Trophoblast cell (in vitro differentiated cells and primary cell): ENCODE data around the gene EDAR.

Experiments used
- DNase-seq, 2 donors: peaks; one replicate each; pipeline ENCODE4 v3.0.0-alpha.2; 2016
- H2AFZ ChIP-seq: 2 replicates; pipeline ENCODE4 v1.6.1; 2013; ENCODE audit warnings: low read length, moderate library complexity, mild to moderate bottlenecking; ENCODE audit not compliant: insufficient read depth, poor library complexity
- H2AK5ac ChIP-seq: 2 replicates; pipeline ENCODE4 v1.6.1; 2013; ENCODE audit warnings: mild to moderate bottlenecking, low read length
- H2BK120ac ChIP-seq: 2 replicates; pipeline ENCODE4 v1.6.1; 2013; ENCODE audit warnings: low read length, mild to moderate bottlenecking, moderate library complexity; ENCODE audit not compliant: insufficient read depth, poor library complexity
- H2BK12ac ChIP-seq: 2 replicates; pipeline ENCODE4 v1.6.1; 2013; ENCODE audit warnings: mild to moderate bottlenecking, low read length, moderate library complexity
- H2BK5ac ChIP-seq: 2 replicates; pipeline ENCODE4 v1.6.1; 2013; ENCODE audit warnings: low read length, low read depth, moderate library complexity, mild to moderate bottlenecking; ENCODE audit not compliant: poor library complexity
- H3K14ac ChIP-seq: 2 replicates; pipeline ENCODE4 v1.6.1; 2013; ENCODE audit warnings: mild to moderate bottlenecking, low read length
- H3K18ac ChIP-seq: 2 replicates; pipeline ENCODE4 v1.6.1; 2013; ENCODE audit warnings: mild to moderate bottlenecking, low read length
- H3K23ac ChIP-seq: 2 replicates; pipeline ENCODE4 v1.6.1; 2013; ENCODE audit warnings: low read length
- H3K27ac ChIP-seq: 2 replicates; pipeline ENCODE4 v1.5.1; 2013; ENCODE audit warnings: low read depth, mild to moderate bottlenecking, inconsistent platforms, low read length, moderate library complexity
- H3K27me3 ChIP-seq: 2 replicates; pipeline ENCODE4 v1.6.1; 2013; ENCODE audit warnings: inconsistent platforms, mild to moderate bottlenecking, low read length, moderate library complexity; ENCODE audit not compliant: insufficient read depth
- H3K36me3 ChIP-seq, 2 experiments: 1 replicate in 1 of 2; 2 replicates in 1 of 2; pipeline ENCODE4 v1.6.1; 2013; ENCODE audit warnings: low read length in 2 of 2, mild to moderate bottlenecking in 2 of 2, moderate library complexity in 1 of 2; ENCODE audit not compliant: insufficient read depth in 2 of 2, control insufficient read depth in 1 of 2
- H3K4ac ChIP-seq: 2 replicates; pipeline ENCODE4 v1.6.1; 2013; ENCODE audit warnings: low read depth, mild to moderate bottlenecking, low read length, moderate library complexity
- H3K4me1 ChIP-seq, 2 experiments: 1 replicate in 1 of 2; 2 replicates in 1 of 2; pipeline ENCODE4 v1.6.1; 2013; ENCODE audit warnings: low read length in 2 of 2, mild to moderate bottlenecking in 2 of 2, moderate library complexity in 1 of 2; ENCODE audit not compliant: insufficient read depth in 2 of 2, control insufficient read depth in 1 of 2
- H3K4me2 ChIP-seq: 2 replicates; pipeline ENCODE4 v1.6.1; 2013; ENCODE audit warnings: inconsistent platforms, mild to moderate bottlenecking, low read length, moderate library complexity
- H3K4me3 ChIP-seq: 2 replicates; pipeline ENCODE4 v1.5.1; 2013; ENCODE audit warnings: mild to moderate bottlenecking, low read depth, low read length, inconsistent platforms
- H3K79me1 ChIP-seq: one replicate; pipeline ENCODE4 v1.6.1; 2013; ENCODE audit warnings: low read length
- H3K79me2 ChIP-seq: 2 replicates; pipeline ENCODE4 v1.6.1; 2013; ENCODE audit warnings: low read length, mild to moderate bottlenecking; ENCODE audit not compliant: control insufficient read depth, insufficient read depth, poor library complexity
- H3K9ac ChIP-seq: 2 replicates; pipeline ENCODE4 v1.6.1; 2013; ENCODE audit warnings: mild to moderate bottlenecking, low read length
- H3K9me3 ChIP-seq: 2 replicates; pipeline ENCODE4 v1.6.1; 2013; ENCODE audit warnings: low read depth, mild to moderate bottlenecking, control low read depth, inconsistent platforms, low read length; ENCODE audit not compliant: insufficient read depth
- H4K12ac ChIP-seq: 2 replicates; pipeline ENCODE4 v1.6.1; 2013; ENCODE audit warnings: low read depth, mild to moderate bottlenecking, low read length, moderate library complexity
- H4K8ac ChIP-seq: 2 replicates; pipeline ENCODE4 v1.6.1; 2013; ENCODE audit warnings: low read depth, mild to moderate bottlenecking, low read length, moderate library complexity
- H4K91ac ChIP-seq: one replicate; pipeline ENCODE4 v1.6.1; 2013; ENCODE audit warnings: low read depth, mild to moderate bottlenecking, low read length, moderate library complexity
- WGBS: extraction: QIAGEN DNeasy Blood & Tissue Kit; methylation state at CpG from one replicate; pipeline ENCODE4 v1.1.7; 2013; ENCODE audit warnings: missing lambda C conversion rate; ENCODE audit not compliant: insufficient read length, insufficient coverage; ENCODE audit errors: extremely low coverage; 5-methylcytosine and 5-hydroxymethylcytosine counted together

Gene EDAR

GRCh38 chr2:108934151-108934550, 54.9 kb downstream of the EDAR start:
- H2AK5ac ChIP-seq: no peak overlapping the region
- H2BK12ac ChIP-seq: no peak overlapping the region
- no peak overlapping the region for H3K18ac ChIP-seq
- H3K4me3 ChIP-seq: no peak overlapping the region
- H3K14ac ChIP-seq: no peak overlapping the region
- no peak overlapping the region for H4K8ac ChIP-seq
- no peaks in the 10 kb centered on the region for H3K79me1 ChIP-seq
- DNase-seq: no peak
- no CpG with 5 or more reads among the region's 7 CpGs for WGBS
- H4K91ac ChIP-seq: no peak overlapping the region
- no peaks in the 10 kb centered on the region for H3K27me3 ChIP-seq
- no peak overlapping the region for H4K12ac ChIP-seq
- H3K4me2 ChIP-seq: no peak overlapping the region
- H3K4me1 ChIP-seq: no peaks in the 10 kb centered on the region
- H3K36me3 ChIP-seq: no peaks in the 10 kb centered on the region
- H2AFZ ChIP-seq: no peak overlapping the region
- no peaks in the 10 kb centered on the region for H3K9me3 ChIP-seq
- H3K4ac ChIP-seq: no peak overlapping the region
- no peak overlapping the region for H3K23ac ChIP-seq
- no peak overlapping the region for H2BK120ac ChIP-seq
- no peak overlapping the region for H2BK5ac ChIP-seq
- no peak overlapping the region for H3K9ac ChIP-seq
- no peak overlapping the region for H3K27ac ChIP-seq
- no peaks in the 10 kb centered on the region for H3K79me2 ChIP-seq

GRCh38 chr2:108933691-108934117, 55.3 kb downstream of the EDAR start:
- Histone ChIP-seq H3K4me2 (no peak overlapping the region), H3K36me3 (no peaks in the 10 kb centered on the region), H2BK5ac (no peak overlapping the region), H2AFZ (no peak overlapping the region), H3K18ac (no peak overlapping the region), H2AK5ac (no peak overlapping the region), H3K79me1 (no peaks in the 10 kb centered on the region), H2BK12ac (no peak overlapping the region), H3K4ac (no peak overlapping the region), H3K4me3 (no peak overlapping the region), H2BK120ac (no peak overlapping the region), H4K8ac (no peak overlapping the region), H3K14ac (no peak overlapping the region), H3K4me1 (no peaks in the 10 kb centered on the region), H3K9me3 (no peaks in the 10 kb centered on the region), H4K91ac (no peak overlapping the region), H3K23ac (no peak overlapping the region), H4K12ac (no peak overlapping the region), H3K9ac (no peak overlapping the region), H3K79me2 (no peaks in the 10 kb centered on the region), H3K27me3 (no peaks in the 10 kb centered on the region), H3K27ac (no peak overlapping the region)
- DNase-seq: no peak
- no CpG with 5 or more reads among the region's 11 CpGs for WGBS

GRCh38 chr2:108932736-108933332, 56.2 kb downstream of the EDAR start:
- no peak overlapping the region for H3K18ac ChIP-seq
- H3K36me3 ChIP-seq: no peaks in the 10 kb centered on the region

GRCh38 chr2:108931372-108931771, 57.6 kb downstream of the EDAR start:
- Histone ChIP-seq H2BK5ac (no peak overlapping the region), H4K91ac (no peak overlapping the region), H3K27ac (no peak overlapping the region), H3K4ac (no peak overlapping the region), H2BK12ac (no peak overlapping the region), H3K4me1 (no peaks in the 10 kb centered on the region), H3K79me2 (no peaks in the 10 kb centered on the region), H3K27me3 (no peaks in the 10 kb centered on the region), H3K18ac (no peak overlapping the region), H2AFZ (no peak overlapping the region), H3K36me3 (no peaks in the 10 kb centered on the region), H3K79me1 (no peaks in the 10 kb centered on the region), H4K8ac (no peak overlapping the region), H3K9me3 (peaks cover 2% of the 10 kb centered on the region), H2AK5ac (no peak overlapping the region), H3K23ac (no peak overlapping the region), H2BK120ac (no peak overlapping the region), H3K9ac (no peak overlapping the region), H4K12ac (no peak overlapping the region), H3K4me2 (no peak overlapping the region), H3K4me3 (no peak overlapping the region), H3K14ac (no peak overlapping the region)
- whole genome bisulfite sequencing: no CpG with 5 or more reads among the region's 1 CpG
- DNase-seq: no peak

More at GRCh38 chr2:108932736-108933332, 56.2 kb downstream of the EDAR start:
- Histone ChIP-seq H2BK120ac (no peak overlapping the region), H2AK5ac (no peak overlapping the region), H2AFZ (no peak overlapping the region), H3K4ac (no peak overlapping the region), H3K9me3 (peaks cover 2% of the 10 kb centered on the region), H3K79me2 (no peaks in the 10 kb centered on the region), H4K8ac (no peak overlapping the region), H4K91ac (no peak overlapping the region), H3K27ac (no peak overlapping the region), H4K12ac (no peak overlapping the region), H3K9ac (no peak overlapping the region), H3K4me3 (no peak overlapping the region), H3K14ac (no peak overlapping the region), H3K23ac (no peak overlapping the region), H3K79me1 (no peaks in the 10 kb centered on the region), H2BK5ac (no peak overlapping the region), H2BK12ac (no peak overlapping the region), H3K4me1 (no peaks in the 10 kb centered on the region), H3K4me2 (no peak overlapping the region), H3K27me3 (no peaks in the 10 kb centered on the region)
- WGBS: no CpG with 5 or more reads among the region's 10 CpGs
- DNase-seq: no peak
